ENCODE results near the gene INPP5J. TPM values are rescaled to one million over a fixed set of nuclear protein-coding genes. Genes with fewer than 3 reads are reported as not detected.

INPP5J gene
- total and polyA plus RNA-seq, 2 of the 13 experiments (the other 11 are each of a cell fraction or from before 2014, with no cell fraction given) = 0.24 to 1.1 TPM

- no peak for TF ChIP-seq BORCS8-MEF2B (CRISPR knock-in tag; IDR thresholded peaks at IDR 0.05)
- TF ChIP-seq SIN3B (IDR thresholded peaks at IDR 0.05; ENCODE audit: low read length) = no peak
- TF ChIP-seq FLYWCH1 (CRISPR knock-in tag; IDR thresholded peaks at IDR 0.05) = no peak
- TF ChIP-seq KDM5A (IDR thresholded peaks at IDR 0.05; ENCODE audit: borderline replicate concordance, low read length) = no peak
Measured at GRCh38 chr22:31090217-31091085, 32.3 kb upstream of the INPP5J start (continued).

GRCh38 chr22:31091106-31091975 lies 31.4 kb upstream of the INPP5J start:
- Histone ChIP-seq H3K4me3 (replicated peaks in 1 of 3; ENCODE audit: insufficient read depth in 1 of 3, low read depth in 2 of 3, low read length in 3 of 3) (no peak overlapping the region), H3K27me3 (ENCODE audit: control insufficient read depth in 1 of 2, insufficient read depth in 2 of 2, low read length in 2 of 2) (no peaks in the 10 kb centered on the region), H3K27ac (ENCODE audit: extremely low read length, insufficient read depth, low read length) (no peak overlapping the region), H3K4me1 (ENCODE audit: insufficient read depth, low read length) (no peaks in the 10 kb centered on the region), H3K79me2 (ENCODE audit: insufficient read depth, low read length) (no peaks in the 10 kb centered on the region), H2AFZ (ENCODE audit: low read length) (no peak overlapping the region), H3K36me3 (replicated peaks in 1 of 2; ENCODE audit: control insufficient read depth in 1 of 2, insufficient read depth in 2 of 2, low read length in 2 of 2) (peaks cover 43 to 61% of the 10 kb centered on the region in 2 experiments), H4K20me1 (ENCODE audit: insufficient read depth, low read length) (no peaks in the 10 kb centered on the region), H3K9me3 (ENCODE audit: low read length) (no peaks in the 10 kb centered on the region), H3K9ac (ENCODE audit: insufficient read depth, low read depth, low read length) (no peak overlapping the region), H3K4me2 (ENCODE audit: low read depth, low read length) (no peak overlapping the region)
- ATAC-seq (no peak), DNase-seq (ENCODE audit: low spot score) (no peak), FAIRE-seq (no peak)
- WGBS (ENCODE audit: low lambda C conversion rate) = 98% methylated on average over 15 of the region's 29 CpGs
- ChIA-PET POLR2A (interaction anchor here (1.0 kb wide), 1 partner anchor 10 kb away, joined by 3 read pairs; the partner anchor contains the start of gene SMTN), CTCF (ENCODE audit: low intra/inter-chr PET ratio, low total read pairs) (interaction anchor here (3.5 kb wide), 1 partner anchor 58 kb away, joined by 32 read pairs; no protein-coding TSS in a partner anchor)
- no TSS peak for BruUV-seq (replicated peaks)
- TF ChIP-seq RBFOX2 (IDR thresholded peaks at IDR 0.05; ENCODE audit: low read depth, low read length) = peak; percentile 49
- no peak for TF ChIP-seq LBX2 (CRISPR knock-in tag; IDR thresholded peaks at IDR 0.05; ENCODE audit: borderline replicate concordance)
- no peak for TF ChIP-seq ZNF800 (CRISPR knock-in tag; IDR thresholded peaks at IDR 0.05)
- no peak for TF ChIP-seq ZNF773 (CRISPR knock-in tag; IDR thresholded peaks at IDR 0.05; ENCODE audit: borderline replicate concordance)
- in situ Hi-C loops (cut with HindIII; ENCODE audit: extremely low pct_ligation_motif_present, low pct_unique_long_range_greater_than_20kb) (no loop called here), intact Hi-C loops (cut with micrococcal nuclease; ENCODE audit: unreplicated experiment) (no loop called here)
